Measurements from ENCODE around the gene SARDH.

- TF ChIP-seq CTCF (IDR thresholded peaks at IDR 0.05 in 4 of 5, conservative IDR thresholded peaks at IDR 0.05 in 1 of 5) (no peak), POLR2A (IDR thresholded peaks at IDR 0.05) (no peak)
These were observed 37.3 kb downstream of the SARDH start for GRCh38 chr9:133700819-133701320.
